Bronchial epithelial cell (primary cell): ENCODE data around the gene TOM1L1. TPM values are rescaled to one million over a fixed set of nuclear protein-coding genes. Genes with fewer than 3 reads are reported as not detected.

Experiments used
- DNase-seq: peaks from one replicate; pipeline ENCODE4 v3.0.0-alpha.2; 2010; ENCODE audit warnings: low read depth
- FAIRE-seq: peaks from 2 replicates; lab custom pipeline; 2011; peaks lifted over from hg19 to GRCh38; lab: Jason Lieb, UNC
- H3K27me3 ChIP-seq: 2 replicates; pipeline ENCODE4 v1.5.1; 2011; ENCODE audit warnings: low read length; ENCODE audit not compliant: control insufficient read depth, insufficient read depth
- H3K36me3 ChIP-seq: 2 replicates; pipeline ENCODE4 v1.5.1; 2011; ENCODE audit warnings: low read length; ENCODE audit not compliant: control insufficient read depth, insufficient read depth
- H3K4me3 ChIP-seq: 2 replicates; pipeline ENCODE4 v1.5.1; 2011; ENCODE audit warnings: mild to moderate bottlenecking, low read depth, low read length, control low read depth
- CTCF ChIP-seq: IDR thresholded peaks from 2 replicates; pipeline ENCODE4 v1.5.1; 2011; ENCODE audit warnings: mild to moderate bottlenecking, moderate library complexity, low read length, control low read depth, inconsistent platforms; ENCODE audit not compliant: insufficient read depth, severe bottlenecking
- total RNA-seq: library from RNA; depleted of rRNA; stranded (reverse); fragments of >200 nt; gene quantifications from 2 replicates; pipeline ENCODE4 v1.2.1, GENCODE V29; 2014

Gene TOM1L1
- total RNA-seq, 1 donor from 2014 or later = 60.3 TPM

- TF ChIP-seq CTCF = no peak
- no peak overlapping the region for H3K4me3 ChIP-seq
- FAIRE-seq (no peak), DNase-seq (no peak)
- H3K27me3 ChIP-seq = no peaks in the 10 kb centered on the region
- peaks cover 11% of the 10 kb centered on the region for H3K36me3 ChIP-seq
Observed at GRCh38 chr17:54944796-54945195, 44.1 kb downstream of the TOM1L1 start.

GRCh38 chr17:54945231-54945630 lies 44.6 kb downstream of the TOM1L1 start:
- DNase-seq (no peak), FAIRE-seq (no peak)
- H3K27me3 ChIP-seq = no peaks in the 10 kb centered on the region
- no peak for TF ChIP-seq CTCF
- no peak overlapping the region for H3K4me3 ChIP-seq
- H3K36me3 ChIP-seq = peaks cover 11% of the 10 kb centered on the region

GRCh38 chr17:54945671-54946070 lies 45.0 kb downstream of the TOM1L1 start:
- no peak for FAIRE-seq
- no peak overlapping the region for H3K4me3 ChIP-seq
- no peak for DNase-seq
- no peaks in the 10 kb centered on the region for H3K27me3 ChIP-seq
- no peak for TF ChIP-seq CTCF
- H3K36me3 ChIP-seq = peaks cover 11% of the 10 kb centered on the region

- no peak overlapping the region for H3K4me3 ChIP-seq
- DNase-seq (no peak), FAIRE-seq (no peak)
- TF ChIP-seq CTCF = no peak
- H3K36me3 ChIP-seq = peaks cover 10% of the 10 kb centered on the region
- H3K27me3 ChIP-seq = no peaks in the 10 kb centered on the region
Observed at GRCh38 chr17:54947396-54947795, 46.7 kb downstream of the TOM1L1 start.

- FAIRE-seq = no peak
Observed at GRCh38 chr17:54948380-54948779, 47.7 kb downstream of the TOM1L1 start.

More at GRCh38 chr17:54948380-54948779, 47.7 kb downstream of the TOM1L1 start:
- no peaks in the 10 kb centered on the region for H3K27me3 ChIP-seq
- H3K36me3 ChIP-seq = peaks cover 11% of the 10 kb centered on the region
- peak; percentile 86 for DNase-seq
- TF ChIP-seq CTCF = no peak
- no peak overlapping the region for H3K4me3 ChIP-seq
